NCI-H146 treated with DMSO at 0.1 percent for 48 hours (cell line): ENCODE data around the gene CACNG4.

Experiments
- DNase-seq: peaks from one replicate; lab custom pipeline; 2025; ENCODE audit not compliant: unreplicated experiment; lab: John Stamatoyannopoulos, UW

The CACNG4 gene

GRCh38 chr17:66983414-66984021 is 19.0 kb downstream of the CACNG4 start:
- no peak for DNase-seq

GRCh38 chr17:66984730-66985129 is 20.2 kb downstream of the CACNG4 start:
- no peak for DNase-seq

GRCh38 chr17:66985338-66986237 is 21.1 kb downstream of the CACNG4 start:
- DNase-seq: no peak

- DNase-seq: no peak
These were observed 22.2 kb downstream of the CACNG4 start for GRCh38 chr17:66986659-66987058.

- no peak for DNase-seq
These were observed 22.6 kb downstream of the CACNG4 start for GRCh38 chr17:66987059-66987616.

GRCh38 chr17:66988069-66988798 is 23.7 kb downstream of the CACNG4 start:
- no peak for DNase-seq

- no peak for DNase-seq
These were observed 24.6 kb downstream of the CACNG4 start for GRCh38 chr17:66989076-66989475.

- DNase-seq: no peak
These were observed 25.1 kb downstream of the CACNG4 start for GRCh38 chr17:66989579-66989978.

- no peak for DNase-seq
These were observed 25.5 kb downstream of the CACNG4 start for GRCh38 chr17:66990047-66990446.

- no peak for DNase-seq
These were observed 28.5 kb downstream of the CACNG4 start for GRCh38 chr17:66992911-66993442.

- DNase-seq: no peak
These were observed 29.9 kb downstream of the CACNG4 start for GRCh38 chr17:66994361-66994760.

GRCh38 chr17:66994930-66995535 is 30.5 kb downstream of the CACNG4 start:
- DNase-seq: no peak

GRCh38 chr17:66995944-66996343 is 31.4 kb downstream of the CACNG4 start:
- DNase-seq: no peak

GRCh38 chr17:66996926-66997325 is 32.4 kb downstream of the CACNG4 start:
- no peak for DNase-seq

- no peak for DNase-seq
These were observed 38.7 kb downstream of the CACNG4 start for GRCh38 chr17:67003231-67003630.

- DNase-seq: no peak
These were observed 39.7 kb downstream of the CACNG4 start for GRCh38 chr17:67004181-67004580.

GRCh38 chr17:67007266-67007665 is 42.8 kb downstream of the CACNG4 start:
- no peak for DNase-seq

- no peak for DNase-seq
These were observed 43.6 kb downstream of the CACNG4 start for GRCh38 chr17:67008101-67008500.

- peak; percentile 29 for DNase-seq
These were observed 47.1 kb downstream of the CACNG4 start for GRCh38 chr17:67011527-67012175.

GRCh38 chr17:67013891-67014290 is 49.4 kb downstream of the CACNG4 start:
- DNase-seq: no peak
